ENCODE measurements around the gene NEIL3. TPM values are rescaled to one million over a fixed set of nuclear protein-coding genes. Genes with fewer than 3 reads are reported as not detected.

NEIL3 gene
- total RNA-seq, 4 donors from 2014 or later: 2.1 to 8.3 (median 3.4) TPM

GRCh38 chr4:177282284-177282835 is 27.3 kb upstream of the NEIL3 start:
- H3K27ac ChIP-seq: no peak overlapping the region
- TF ChIP-seq POLR2A (IDR thresholded peaks at IDR 0.05) (no peak), CTCF (IDR thresholded peaks at IDR 0.05) (no peak)
- H3K4me1 ChIP-seq: no peaks in the 10 kb centered on the region
- intact Hi-C loops (cut with DNase I): no loop called here
- DNase-seq: no peak
- WGBS, 2 donors: 51 to 76% methylated on average over 5 of the region's 5 CpGs
- H3K27me3 ChIP-seq: no peaks in the 10 kb centered on the region
- no peak overlapping the region for H3K4me3 ChIP-seq
- no peaks in the 10 kb centered on the region for H3K36me3 ChIP-seq
- no peaks in the 10 kb centered on the region for H3K9me3 ChIP-seq

GRCh38 chr4:177283167-177283566 is 26.5 kb upstream of the NEIL3 start:
- Histone ChIP-seq H3K4me3 (no peak overlapping the region), H3K27me3 (no peaks in the 10 kb centered on the region), H3K36me3 (no peaks in the 10 kb centered on the region), H3K27ac (no peak overlapping the region), H3K4me1 (no peaks in the 10 kb centered on the region), H3K9me3 (no peaks in the 10 kb centered on the region)
- intact Hi-C loops (cut with DNase I): no loop called here
- DNase-seq: no peak
- TF ChIP-seq POLR2A (IDR thresholded peaks at IDR 0.05) (no peak), CTCF (IDR thresholded peaks at IDR 0.05) (no peak)
- WGBS, 2 donors: 73 to 92% methylated on average over 1 to 2 of the region's 2 CpGs

- WGBS, 2 donors: 82 to 92% methylated on average over 6 of the region's 6 CpGs
Measured at GRCh38 chr4:177285953-177286352, 23.7 kb upstream of the NEIL3 start.

DNA sequence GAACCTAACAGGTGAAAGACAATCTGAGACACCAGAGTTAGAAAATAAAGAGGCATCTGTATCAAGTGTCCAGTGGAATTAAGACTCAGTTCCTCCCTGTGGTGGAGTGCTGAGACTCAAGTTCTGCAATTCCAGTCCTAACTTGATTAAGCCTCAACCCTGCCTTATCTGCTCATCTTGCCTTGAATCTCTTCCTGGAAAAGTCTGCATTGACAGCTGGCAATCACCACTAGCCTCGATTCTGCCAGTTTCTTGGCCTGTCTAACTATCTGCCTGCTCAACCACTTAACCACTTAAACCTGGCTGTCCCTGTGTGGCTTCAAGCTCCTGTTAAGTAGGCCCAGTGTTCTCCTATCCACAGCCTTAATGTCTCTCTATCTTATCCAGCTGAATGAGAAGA is 22.4 kb upstream of the NEIL3 start:
- Histone ChIP-seq H3K27me3 (no peaks in the 10 kb centered on the region), H3K27ac (no peak overlapping the region), H3K4me1 (peaks cover 0 to 18% (median 0%) of the 10 kb centered on the region in 3 donors), H3K9me3 (no peaks in the 10 kb centered on the region), H3K36me3 (no peaks in the 10 kb centered on the region), H3K4me3 (no peak overlapping the region)
- TF ChIP-seq POLR2A (IDR thresholded peaks at IDR 0.05) (no peak), CTCF (IDR thresholded peaks at IDR 0.05) (no peak)
- WGBS, 2 donors: 18 to 24% methylated on average over 1 of the region's 1 CpG
- intact Hi-C loops (cut with DNase I): no loop called here
- no peak for DNase-seq

More at GRCh38 chr4:177285953-177286352, 23.7 kb upstream of the NEIL3 start:
- no peak for DNase-seq
- Histone ChIP-seq H3K9me3 (no peaks in the 10 kb centered on the region), H3K4me3 (no peak overlapping the region), H3K27ac (no peak overlapping the region), H3K27me3 (no peaks in the 10 kb centered on the region), H3K36me3 (no peaks in the 10 kb centered on the region), H3K4me1 (peaks cover 0 to 8% (median 0%) of the 10 kb centered on the region in 3 donors)
- TF ChIP-seq CTCF (IDR thresholded peaks at IDR 0.05) (no peak), POLR2A (IDR thresholded peaks at IDR 0.05) (no peak)
- intact Hi-C loops (cut with DNase I): no loop called here

DNA sequence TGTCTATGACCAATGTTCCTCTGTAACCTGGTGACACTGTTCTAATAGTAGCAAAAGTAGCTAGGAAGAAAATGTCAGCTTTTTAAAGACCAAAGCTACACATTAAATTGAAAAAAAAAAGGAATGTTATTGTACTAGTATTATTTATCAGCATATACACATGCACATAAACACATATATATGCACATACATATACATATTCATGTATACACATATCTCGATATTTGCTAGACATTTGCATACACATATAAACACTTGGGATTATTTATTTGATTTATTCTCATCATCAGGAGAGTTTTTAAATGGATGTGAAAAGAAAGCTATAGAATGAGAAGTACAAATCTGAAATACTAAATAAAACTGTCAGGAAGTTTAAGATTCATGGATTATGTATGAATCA is 21.3 kb upstream of the NEIL3 start:
- Histone ChIP-seq H3K4me1 (peaks cover 0 to 26% (median 0%) of the 10 kb centered on the region in 3 donors), H3K27me3 (no peaks in the 10 kb centered on the region), H3K9me3 (no peaks in the 10 kb centered on the region), H3K27ac (no peak overlapping the region), H3K36me3 (no peaks in the 10 kb centered on the region), H3K4me3 (no peak overlapping the region)
- DNase-seq: no peak
- WGBS, 2 donors: 63 to 83% methylated on average over 1 of the region's 1 CpG
- TF ChIP-seq CTCF (IDR thresholded peaks at IDR 0.05) (no peak), POLR2A (IDR thresholded peaks at IDR 0.05) (no peak)
- intact Hi-C loops (cut with DNase I): no loop called here

Data from esophagus squamous epithelium (tissue), 5 donors.